ENCODE measurements around the gene ARL6IP5. TPM values are rescaled to one million over a fixed set of nuclear protein-coding genes. Genes with fewer than 3 reads are reported as not detected.

ARL6IP5 gene
- total RNA-seq, 1 experiment from 2014 or later = 41.5 TPM

DNA sequence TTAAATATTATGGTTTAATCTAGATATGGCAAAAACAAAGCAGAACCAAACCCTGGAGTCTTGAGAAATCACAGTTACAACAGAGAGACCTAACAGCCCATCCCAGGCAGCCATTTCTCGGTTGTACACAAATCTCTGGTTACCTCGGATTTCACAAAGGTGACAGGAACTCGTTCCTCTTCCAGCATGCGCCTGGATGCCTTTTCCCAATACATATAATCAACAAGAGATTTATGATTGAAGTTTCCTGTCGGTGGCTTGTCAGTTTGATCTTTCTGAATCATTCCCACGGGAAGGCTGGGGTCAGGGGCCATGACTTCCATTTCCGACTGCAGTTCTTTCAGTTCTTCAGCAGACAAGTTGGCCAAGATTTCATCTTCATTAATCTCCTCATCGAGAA, 37.2 kb downstream of the ARL6IP5 start:
- H3K27me3 ChIP-seq (ENCODE audit: control insufficient read depth, insufficient read depth, low read length) = no peaks in the 10 kb centered on the region
- in situ Hi-C loops (cut with HindIII; ENCODE audit: low pct_unique_long_range_greater_than_20kb, low sequenced_read_pairs) = no loop called here
- H3K9me3 ChIP-seq (ENCODE audit: control insufficient read depth, insufficient read depth, low read depth, low read length) = no peaks in the 10 kb centered on the region
- ChIA-PET CTCF (no interaction called here), POLR2A (no interaction called here)
- ATAC-seq = no peak
- H3K4me1 ChIP-seq (ENCODE audit: control insufficient read depth, insufficient read depth, low read length) = no peaks in the 10 kb centered on the region
- H3K4me3 ChIP-seq (ENCODE audit: low read depth in 2 of 2, low read length in 2 of 2) = no peak overlapping the region
- no TSS peak for BruUV-seq (replicated peaks)
- H3K36me3 ChIP-seq (ENCODE audit: control insufficient read depth, insufficient read depth, low read length) = no peaks in the 10 kb centered on the region
- no peak for TF ChIP-seq SIN3A (IDR thresholded peaks at IDR 0.05; ENCODE audit: borderline replicate concordance, insufficient read depth, low read depth, low read length)
- TF ChIP-seq, protein P1, sequence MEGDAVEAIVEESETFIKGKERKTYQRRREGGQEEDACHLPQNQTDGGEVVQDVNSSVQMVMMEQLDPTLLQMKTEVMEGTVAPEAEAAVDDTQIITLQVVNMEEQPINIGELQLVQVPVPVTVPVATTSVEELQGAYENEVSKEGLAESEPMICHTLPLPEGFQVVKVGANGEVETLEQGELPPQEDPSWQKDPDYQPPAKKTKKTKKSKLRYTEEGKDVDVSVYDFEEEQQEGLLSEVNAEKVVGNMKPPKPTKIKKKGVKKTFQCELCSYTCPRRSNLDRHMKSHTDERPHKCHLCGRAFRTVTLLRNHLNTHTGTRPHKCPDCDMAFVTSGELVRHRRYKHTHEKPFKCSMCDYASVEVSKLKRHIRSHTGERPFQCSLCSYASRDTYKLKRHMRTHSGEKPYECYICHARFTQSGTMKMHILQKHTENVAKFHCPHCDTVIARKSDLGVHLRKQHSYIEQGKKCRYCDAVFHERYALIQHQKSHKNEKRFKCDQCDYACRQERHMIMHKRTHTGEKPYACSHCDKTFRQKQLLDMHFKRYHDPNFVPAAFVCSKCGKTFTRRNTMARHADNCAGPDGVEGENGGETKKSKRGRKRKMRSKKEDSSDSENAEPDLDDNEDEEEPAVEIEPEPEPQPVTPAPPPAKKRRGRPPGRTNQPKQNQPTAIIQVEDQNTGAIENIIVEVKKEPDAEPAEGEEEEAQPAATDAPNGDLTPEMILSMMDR (IDR thresholded peaks at IDR 0.05) = no peak
- no peak for DNase-seq (ENCODE audit: low read depth, low spot score)
- intact Hi-C loops (cut with micrococcal nuclease; ENCODE audit: unreplicated experiment) = loop anchor here (2.0 to 10.0 kb wide), 4 partner anchors 185 to 823 kb away; no protein-coding TSS in a partner anchor
- H3K27ac ChIP-seq (ENCODE audit: low read length) = no peak overlapping the region

DNA sequence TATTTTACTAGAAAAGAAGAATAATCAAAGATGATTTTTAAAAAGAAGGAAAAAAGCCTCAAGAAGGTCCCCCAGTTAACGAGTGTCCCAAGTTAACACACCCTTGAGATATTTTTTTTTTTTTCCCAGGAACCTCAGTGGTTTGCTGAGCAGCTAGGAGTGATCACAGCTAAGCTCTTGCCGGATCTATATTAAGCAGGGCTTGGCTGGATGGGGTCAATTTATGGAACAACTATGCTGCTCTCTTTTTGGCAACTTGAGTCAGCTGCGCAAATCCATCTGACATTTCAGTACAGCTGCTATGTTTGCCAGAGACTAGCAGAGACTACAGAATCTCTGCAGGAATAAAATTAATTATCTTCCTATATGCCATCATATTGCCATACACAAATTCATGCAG, 37.7 kb downstream of the ARL6IP5 start, which contains the start of gene LMOD3:
TSS of gene LMOD3 (minus strand) at position 193 of the 400 bp plus-strand sequence. CDS start 209 bp downstream, outside the sequence.
- POLR2A ChIA-PET = no interaction called here
- TF ChIP-seq SIN3A (IDR thresholded peaks at IDR 0.05; ENCODE audit: borderline replicate concordance, insufficient read depth, low read depth, low read length) (no peak), TCF7L2 (IDR thresholded peaks at IDR 0.05; ENCODE audit: low read depth, low read length) (no peak), POLR2AphosphoS5 (IDR thresholded peaks at IDR 0.05; ENCODE audit: low read depth, low read length) (no peak)
- TF ChIP-seq, protein P1 (IDR thresholded peaks at IDR 0.05) = no peak
- TF ChIP-seq, protein P2, sequence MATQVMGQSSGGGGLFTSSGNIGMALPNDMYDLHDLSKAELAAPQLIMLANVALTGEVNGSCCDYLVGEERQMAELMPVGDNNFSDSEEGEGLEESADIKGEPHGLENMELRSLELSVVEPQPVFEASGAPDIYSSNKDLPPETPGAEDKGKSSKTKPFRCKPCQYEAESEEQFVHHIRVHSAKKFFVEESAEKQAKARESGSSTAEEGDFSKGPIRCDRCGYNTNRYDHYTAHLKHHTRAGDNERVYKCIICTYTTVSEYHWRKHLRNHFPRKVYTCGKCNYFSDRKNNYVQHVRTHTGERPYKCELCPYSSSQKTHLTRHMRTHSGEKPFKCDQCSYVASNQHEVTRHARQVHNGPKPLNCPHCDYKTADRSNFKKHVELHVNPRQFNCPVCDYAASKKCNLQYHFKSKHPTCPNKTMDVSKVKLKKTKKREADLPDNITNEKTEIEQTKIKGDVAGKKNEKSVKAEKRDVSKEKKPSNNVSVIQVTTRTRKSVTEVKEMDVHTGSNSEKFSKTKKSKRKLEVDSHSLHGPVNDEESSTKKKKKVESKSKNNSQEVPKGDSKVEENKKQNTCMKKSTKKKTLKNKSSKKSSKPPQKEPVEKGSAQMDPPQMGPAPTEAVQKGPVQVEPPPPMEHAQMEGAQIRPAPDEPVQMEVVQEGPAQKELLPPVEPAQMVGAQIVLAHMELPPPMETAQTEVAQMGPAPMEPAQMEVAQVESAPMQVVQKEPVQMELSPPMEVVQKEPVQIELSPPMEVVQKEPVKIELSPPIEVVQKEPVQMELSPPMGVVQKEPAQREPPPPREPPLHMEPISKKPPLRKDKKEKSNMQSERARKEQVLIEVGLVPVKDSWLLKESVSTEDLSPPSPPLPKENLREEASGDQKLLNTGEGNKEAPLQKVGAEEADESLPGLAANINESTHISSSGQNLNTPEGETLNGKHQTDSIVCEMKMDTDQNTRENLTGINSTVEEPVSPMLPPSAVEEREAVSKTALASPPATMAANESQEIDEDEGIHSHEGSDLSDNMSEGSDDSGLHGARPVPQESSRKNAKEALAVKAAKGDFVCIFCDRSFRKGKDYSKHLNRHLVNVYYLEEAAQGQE (IDR thresholded peaks at IDR 0.05; ENCODE audit: insufficient read depth in 1 of 2, low read depth in 2 of 2, low read length in 1 of 2) = no peak
- Histone ChIP-seq H3K4me3 (ENCODE audit: low read depth in 2 of 2, low read length in 2 of 2) (no peak within 1 kb of the TSS), H3K9me3 (ENCODE audit: control insufficient read depth, insufficient read depth, low read depth, low read length) (no peaks in the 10 kb centered on the region), H3K36me3 (ENCODE audit: control insufficient read depth, insufficient read depth, low read length) (no peaks in the 10 kb centered on the region), H3K27me3 (ENCODE audit: control insufficient read depth, insufficient read depth, low read length) (no peaks in the 10 kb centered on the region), H3K27ac (ENCODE audit: low read length) (no peak within 1 kb of the TSS), H3K4me1 (ENCODE audit: control insufficient read depth, insufficient read depth, low read length) (no peaks in the 10 kb centered on the region)
- no TSS peak for BruUV-seq (replicated peaks)
- DNase-seq (ENCODE audit: low read depth, low spot score) = no peak
- CTCF ChIA-PET = no interaction called here
- intact Hi-C loops (cut with micrococcal nuclease; ENCODE audit: unreplicated experiment) = loop anchor here (2.0 to 10.0 kb wide), 4 partner anchors 184 to 822 kb away; no protein-coding TSS in a partner anchor
- no peak for ATAC-seq
- in situ Hi-C loops (cut with HindIII; ENCODE audit: low pct_unique_long_range_greater_than_20kb, low sequenced_read_pairs) = no loop called here

Measured in Panc1 (cell line).